Esophagus squamous epithelium (tissue), 4 donors: ENCODE data around the gene B3GALT5.

ENCODE experiments used
- POLR2A ChIP-seq, 4 donors: fragments of 450-650 bp; IDR thresholded peaks; one replicate each; pipeline ENCODE4 v1.6.1; 2017; ENCODE audit warnings: antibody characterized with exemption in 4 of 4, mild to moderate bottlenecking in 4 of 4, moderate library complexity in 3 of 4
- TF ChIP-seq, protein P1 (sequence below), 6 experiments: fragments of 450-650 bp in 4 of 6; fragments of 200-600 bp in 2 of 6; sonication (generic) in 2 of 6; IDR thresholded peaks; one replicate each; pipeline ENCODE4 v1.5.1; 2016 to 2019; ENCODE audit warnings: antibody characterized with exemption in 6 of 6, mild to moderate bottlenecking in 4 of 6, moderate library complexity in 4 of 6

DNA sequence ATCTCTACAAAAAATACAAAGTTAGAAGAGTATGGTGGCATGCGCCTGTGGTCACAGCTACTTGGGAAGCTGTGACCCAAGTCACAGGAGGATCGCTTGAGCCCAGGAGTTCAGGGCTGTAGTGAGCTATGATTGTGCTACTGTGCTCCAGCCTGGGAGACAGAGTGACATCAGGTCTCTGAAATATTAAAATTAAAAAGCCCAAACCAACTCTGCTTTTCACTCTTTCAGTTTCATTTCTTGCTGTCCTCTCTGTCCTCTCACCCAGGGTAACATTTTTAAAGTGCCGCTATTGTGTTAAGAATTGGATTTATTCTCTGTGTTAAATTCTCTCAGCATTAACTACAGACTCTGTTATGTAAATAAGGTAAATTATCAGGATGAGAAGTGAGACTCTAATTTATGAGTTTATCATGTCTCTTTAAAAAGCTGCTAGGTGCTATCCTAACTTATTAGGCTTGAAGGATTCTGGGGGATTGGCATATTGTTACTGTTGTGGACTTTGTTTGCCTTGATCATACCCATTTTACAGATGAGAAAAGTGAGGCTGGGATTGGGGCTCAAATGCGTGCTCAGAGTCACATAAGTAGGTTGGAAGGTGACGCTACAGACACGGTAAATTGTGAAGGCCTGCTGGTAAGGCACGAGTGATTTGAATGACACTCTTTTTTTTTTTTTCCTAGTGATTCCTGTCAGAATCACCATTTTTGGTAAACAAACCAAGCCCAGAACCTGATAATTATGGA is 46.5 kb downstream of the B3GALT5 start:
- TF ChIP-seq, protein P1, sequence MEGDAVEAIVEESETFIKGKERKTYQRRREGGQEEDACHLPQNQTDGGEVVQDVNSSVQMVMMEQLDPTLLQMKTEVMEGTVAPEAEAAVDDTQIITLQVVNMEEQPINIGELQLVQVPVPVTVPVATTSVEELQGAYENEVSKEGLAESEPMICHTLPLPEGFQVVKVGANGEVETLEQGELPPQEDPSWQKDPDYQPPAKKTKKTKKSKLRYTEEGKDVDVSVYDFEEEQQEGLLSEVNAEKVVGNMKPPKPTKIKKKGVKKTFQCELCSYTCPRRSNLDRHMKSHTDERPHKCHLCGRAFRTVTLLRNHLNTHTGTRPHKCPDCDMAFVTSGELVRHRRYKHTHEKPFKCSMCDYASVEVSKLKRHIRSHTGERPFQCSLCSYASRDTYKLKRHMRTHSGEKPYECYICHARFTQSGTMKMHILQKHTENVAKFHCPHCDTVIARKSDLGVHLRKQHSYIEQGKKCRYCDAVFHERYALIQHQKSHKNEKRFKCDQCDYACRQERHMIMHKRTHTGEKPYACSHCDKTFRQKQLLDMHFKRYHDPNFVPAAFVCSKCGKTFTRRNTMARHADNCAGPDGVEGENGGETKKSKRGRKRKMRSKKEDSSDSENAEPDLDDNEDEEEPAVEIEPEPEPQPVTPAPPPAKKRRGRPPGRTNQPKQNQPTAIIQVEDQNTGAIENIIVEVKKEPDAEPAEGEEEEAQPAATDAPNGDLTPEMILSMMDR (IDR thresholded peaks at IDR 0.05): no peak
- no peak for TF ChIP-seq POLR2A (IDR thresholded peaks at IDR 0.05)
